ENCODE data around the gene IWS1.

Gene IWS1

GRCh38 chr2:127504552-127505430 is 21.5 kb downstream of the IWS1 start:
- no peak for ATAC-seq (ENCODE audit: low read depth)
- peaks cover 21% of the 10 kb centered on the region for H3K4me1 ChIP-seq (ENCODE audit: insufficient read depth, poor library complexity, severe bottlenecking)
- H3K9me3 ChIP-seq (ENCODE audit: severe bottlenecking): no peaks in the 10 kb centered on the region
- H3K4me3 ChIP-seq (ENCODE audit: severe bottlenecking): no peak overlapping the region
- TF ChIP-seq CTCF (IDR thresholded peaks at IDR 0.05; ENCODE audit: poor library complexity, severe bottlenecking): no peak
- H3K36me3 ChIP-seq (ENCODE audit: low read depth): peaks cover 72% of the 10 kb centered on the region
- no peaks in the 10 kb centered on the region for H3K27me3 ChIP-seq (ENCODE audit: insufficient read depth, poor library complexity, severe bottlenecking)
- no peak for DNase-seq (ENCODE audit: low spot score)
- no peak overlapping the region for H3K27ac ChIP-seq (ENCODE audit: poor library complexity, severe bottlenecking)

- Histone ChIP-seq H3K27me3 (ENCODE audit: insufficient read depth, poor library complexity, severe bottlenecking) (no peaks in the 10 kb centered on the region), H3K36me3 (ENCODE audit: low read depth) (peaks cover 84% of the 10 kb centered on the region), H3K9me3 (ENCODE audit: severe bottlenecking) (no peaks in the 10 kb centered on the region), H3K4me3 (ENCODE audit: severe bottlenecking) (no peak overlapping the region), H3K4me1 (ENCODE audit: insufficient read depth, poor library complexity, severe bottlenecking) (peaks cover 14% of the 10 kb centered on the region), H3K27ac (ENCODE audit: poor library complexity, severe bottlenecking) (no peak overlapping the region)
- TF ChIP-seq CTCF (IDR thresholded peaks at IDR 0.05; ENCODE audit: poor library complexity, severe bottlenecking): no peak
- no peak for DNase-seq (ENCODE audit: low spot score)
- no peak for ATAC-seq (ENCODE audit: low read depth)
Measured at GRCh38 chr2:127503491-127503890, 22.8 kb downstream of the IWS1 start.

- no peak for TF ChIP-seq CTCF (IDR thresholded peaks at IDR 0.05; ENCODE audit: poor library complexity, severe bottlenecking)
- Histone ChIP-seq H3K9me3 (ENCODE audit: severe bottlenecking) (no peaks in the 10 kb centered on the region), H3K27ac (ENCODE audit: poor library complexity, severe bottlenecking) (no peak overlapping the region), H3K4me1 (ENCODE audit: insufficient read depth, poor library complexity, severe bottlenecking) (no peaks in the 10 kb centered on the region), H3K36me3 (ENCODE audit: low read depth) (peaks cover 97% of the 10 kb centered on the region), H3K27me3 (ENCODE audit: insufficient read depth, poor library complexity, severe bottlenecking) (no peaks in the 10 kb centered on the region), H3K4me3 (ENCODE audit: severe bottlenecking) (no peak overlapping the region)
- DNase-seq (ENCODE audit: low spot score): no peak
- peak; percentile 55; the same call in 2 of the 3 replicates for ATAC-seq (ENCODE audit: low read depth)
Measured at GRCh38 chr2:127498386-127498785, 27.9 kb downstream of the IWS1 start.

DNA sequence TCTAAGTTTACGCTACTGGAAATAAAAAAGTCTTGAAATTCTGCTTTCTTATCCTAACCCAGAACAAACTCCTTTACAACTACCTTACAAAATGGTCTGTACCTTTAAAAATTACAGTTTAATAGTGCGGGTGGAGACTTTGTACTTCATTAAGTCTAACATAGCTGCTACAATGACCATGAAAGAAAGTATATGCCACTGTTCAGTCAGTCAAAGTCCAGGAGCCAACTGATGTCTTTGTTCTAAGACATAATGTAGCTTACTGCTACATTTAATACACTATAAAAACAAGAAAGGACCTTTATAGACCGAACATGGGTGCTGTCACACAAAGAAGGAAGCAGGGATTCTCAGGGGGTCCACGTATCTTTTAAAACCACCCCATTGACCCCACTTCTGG is 36.0 kb downstream of the IWS1 start:
- no peaks in the 10 kb centered on the region for H3K27me3 ChIP-seq (ENCODE audit: insufficient read depth, poor library complexity, severe bottlenecking)
- peaks cover 99% of the 10 kb centered on the region for H3K36me3 ChIP-seq (ENCODE audit: low read depth)
- DNase-seq (ENCODE audit: low spot score): no peak
- no peak overlapping the region for H3K4me3 ChIP-seq (ENCODE audit: severe bottlenecking)
- no peaks in the 10 kb centered on the region for H3K9me3 ChIP-seq (ENCODE audit: severe bottlenecking)
- no peak for ATAC-seq (ENCODE audit: low read depth)
- H3K4me1 ChIP-seq (ENCODE audit: insufficient read depth, poor library complexity, severe bottlenecking): no peaks in the 10 kb centered on the region
- TF ChIP-seq CTCF (IDR thresholded peaks at IDR 0.05; ENCODE audit: poor library complexity, severe bottlenecking): no peak
- no peak overlapping the region for H3K27ac ChIP-seq (ENCODE audit: poor library complexity, severe bottlenecking)

All from RWPE2 (cell line).